Measurements from ENCODE around the gene LARGE1. TPM values are rescaled to one million over a fixed set of nuclear protein-coding genes. Genes with fewer than 3 reads are reported as not detected.
A peak's percentile ranks its signal among the peaks of the same experiment; 100 is the strongest.

The LARGE1 gene
- total and polyA plus RNA-seq, 11 donors, result 31.2 to 211 (median 129) TPM

- TF ChIP-seq POLR2A (IDR thresholded peaks at IDR 0.05) (no peak), CTCF (IDR thresholded peaks at IDR 0.05) (no peak)
- peaks cover 0 to 40% (median 12%) of the 10 kb centered on the region in 12 donors for H3K4me1 ChIP-seq
- 91 to 95% (median 93%) methylated on average over 4 of the region's 4 CpGs for WGBS, 4 donors
- ATAC-seq, result no peak
- H3K4me3 ChIP-seq, result no peak overlapping the region
- intact Hi-C loops (cut with DNase I), result loop anchor here in 1 of 10 donors (10.0 kb wide), 1 partner anchor 341 kb away; no protein-coding TSS in a partner anchor
- H3K36me3 ChIP-seq, result no peaks in the 10 kb centered on the region
- no peak overlapping the region for H3K27ac ChIP-seq
- H3K9me3 ChIP-seq, result no peaks in the 10 kb centered on the region
- no peak for DNase-seq
- no peaks in the 10 kb centered on the region for H3K27me3 ChIP-seq
Observed at GRCh38 chr22:33573479-33573878, 346.8 kb downstream of the LARGE1 start.

GRCh38 chr22:33572086-33572485 lies 348.2 kb downstream of the LARGE1 start:
- Histone ChIP-seq H3K4me3 (no peak overlapping the region), H3K36me3 (no peaks in the 10 kb centered on the region), H3K9me3 (no peaks in the 10 kb centered on the region), H3K27ac (no peak overlapping the region), H3K4me1 (peaks cover 0 to 41% (median 12%) of the 10 kb centered on the region in 12 donors), H3K27me3 (no peaks in the 10 kb centered on the region)
- TF ChIP-seq POLR2A (IDR thresholded peaks at IDR 0.05) (no peak), CTCF (IDR thresholded peaks at IDR 0.05) (no peak)
- DNase-seq (no peak), ATAC-seq (no peak)
- 86 to 93% (median 88%) methylated on average over 3 of the region's 3 CpGs for WGBS, 4 donors
- intact Hi-C loops (cut with DNase I), result loop anchor here in 1 of 10 donors (10.0 kb wide), 1 partner anchor 343 kb away; no protein-coding TSS in a partner anchor

- no peak for ATAC-seq
- intact Hi-C loops (cut with DNase I), result loop anchor here in 1 of 10 donors (10.0 kb wide), 1 partner anchor 345 kb away; no protein-coding TSS in a partner anchor
- WGBS, 4 donors, result 93 to 95% (median 94%) methylated on average over 4 of the region's 4 CpGs
Observed at GRCh38 chr22:33570110-33570509, 350.2 kb downstream of the LARGE1 start.

GRCh38 chr22:33569559-33569958 lies 350.7 kb downstream of the LARGE1 start:
- WGBS, 4 donors, result 26 to 39% (median 35%) methylated on average over 3 of the region's 3 CpGs
- TF ChIP-seq CTCF (IDR thresholded peaks at IDR 0.05), result no peak
- TF ChIP-seq POLR2A (IDR thresholded peaks at IDR 0.05), result no peak
- H3K36me3 ChIP-seq, result no peaks in the 10 kb centered on the region
- no peaks in the 10 kb centered on the region for H3K9me3 ChIP-seq
- no peak overlapping the region for H3K4me3 ChIP-seq
- H3K27ac ChIP-seq, result peak overlapping the region in 7 of 12 donors; percentile 21 to 63 (median 47)
- peaks cover 0 to 44% (median 19%) of the 10 kb centered on the region in 12 donors for H3K4me1 ChIP-seq
- DNase-seq, result no peak
- intact Hi-C loops (cut with DNase I), result loop anchor here in 1 of 10 donors (2.0 kb wide), 1 partner anchor 41 kb away; no protein-coding TSS in a partner anchor
- H3K27me3 ChIP-seq, result no peaks in the 10 kb centered on the region
- peak in 1 of 4 donors; percentile 12 for ATAC-seq

More at GRCh38 chr22:33570110-33570509, 350.2 kb downstream of the LARGE1 start:
- DNase-seq, result no peak
- Histone ChIP-seq H3K9me3 (no peaks in the 10 kb centered on the region), H3K36me3 (no peaks in the 10 kb centered on the region), H3K27ac (no peak overlapping the region), H3K27me3 (no peaks in the 10 kb centered on the region), H3K4me1 (peaks cover 0 to 45% (median 17%) of the 10 kb centered on the region in 12 donors), H3K4me3 (no peak overlapping the region)
- TF ChIP-seq CTCF (IDR thresholded peaks at IDR 0.05) (no peak), POLR2A (IDR thresholded peaks at IDR 0.05) (no peak)
